Stimulated activated CD4-positive, alpha-beta T cell treated with anti-CD3 and anti-CD28 coated beads, TNF-alpha, amount 100 ng/mL, for 24 hours (primary cell): ENCODE results near the gene C7.
"Not testable (repeated sequence)": the region's sequence is repeated elsewhere in the genome, so short reads cannot be mapped to it uniquely, and the experiment has no call there.

Experiments
- DNase-seq, 3 experiments: peaks; one replicate each; pipeline ENCODE4 v3.0.0-alpha.2; 2020; ENCODE audit warnings: low read depth in 3 of 3

The C7 gene

GRCh38 chr5:40909264-40909663, at the start of gene C7:
C7 (plus strand) TSS chr5:40909497; CDS start chr5:40909611, 114 bp downstream.
- DNase-seq, result no peak

GRCh38 chr5:40860711-40861110, 48.6 kb upstream of the C7 start:
- no peak for DNase-seq

- DNase-seq, result not testable (repeated sequence)
Observed at GRCh38 chr5:40865004-40865403, 44.3 kb upstream of the C7 start.

- DNase-seq, result no peak
Observed at GRCh38 chr5:40866844-40867243, 42.5 kb upstream of the C7 start.

GRCh38 chr5:40869384-40869783, 39.9 kb upstream of the C7 start:
- DNase-seq, result no peak

- no peak for DNase-seq
Observed at GRCh38 chr5:40871177-40871576, 38.1 kb upstream of the C7 start.

- DNase-seq, result not testable (repeated sequence)
Observed at GRCh38 chr5:40872253-40872652, 37.0 kb upstream of the C7 start.

GRCh38 chr5:40873286-40873880, 35.9 kb upstream of the C7 start:
- DNase-seq, result no peak

GRCh38 chr5:40875958-40876357, 33.3 kb upstream of the C7 start:
- no peak for DNase-seq

GRCh38 chr5:40877371-40877988, 31.8 kb upstream of the C7 start:
- peak in 1 of 3 experiments; percentile 11 for DNase-seq

GRCh38 chr5:40879163-40879942, 29.9 kb upstream of the C7 start:
- DNase-seq, result no peak

GRCh38 chr5:40882291-40882690, 27.0 kb upstream of the C7 start:
- no peak for DNase-seq

- not testable (repeated sequence) for DNase-seq
Observed at GRCh38 chr5:40883051-40883450, 26.2 kb upstream of the C7 start.

GRCh38 chr5:40895440-40896425, 13.6 kb upstream of the C7 start:
- DNase-seq, result not testable (repeated sequence)

GRCh38 chr5:40904205-40904993, 4.9 kb upstream of the C7 start:
- DNase-seq, result peak in 1 of 3 experiments; percentile 18

GRCh38 chr5:40904994-40905306, 4.3 kb upstream of the C7 start:
- no peak for DNase-seq

- no peak for DNase-seq
Observed at GRCh38 chr5:40906351-40906751, 2.9 kb upstream of the C7 start.

- no peak for DNase-seq
Observed at GRCh38 chr5:40909723-40910122, 426 bp downstream of the C7 start.

- DNase-seq, result no peak
Observed at GRCh38 chr5:40911266-40911665, 2.0 kb downstream of the C7 start.

GRCh38 chr5:40914835-40915234, 5.5 kb downstream of the C7 start:
- DNase-seq, result no peak

- DNase-seq, result no peak
Observed at GRCh38 chr5:40915341-40915926, 6.1 kb downstream of the C7 start.
